HG03342 (cell line): ENCODE measurements around the gene TNK2.

ENCODE experiments used
- ATAC-seq: cut with Tn5 transposase; IDR thresholded peaks from one replicate; pipeline ENCODE4 v1.9.1; 2021; ENCODE audit warnings: mild to moderate bottlenecking, moderate library complexity; ENCODE audit not compliant: unreplicated experiment

Gene TNK2

GRCh38 chr3:195886181-195887141, 21.9 kb downstream of the TNK2 start:
- ATAC-seq: no peak

DNA sequence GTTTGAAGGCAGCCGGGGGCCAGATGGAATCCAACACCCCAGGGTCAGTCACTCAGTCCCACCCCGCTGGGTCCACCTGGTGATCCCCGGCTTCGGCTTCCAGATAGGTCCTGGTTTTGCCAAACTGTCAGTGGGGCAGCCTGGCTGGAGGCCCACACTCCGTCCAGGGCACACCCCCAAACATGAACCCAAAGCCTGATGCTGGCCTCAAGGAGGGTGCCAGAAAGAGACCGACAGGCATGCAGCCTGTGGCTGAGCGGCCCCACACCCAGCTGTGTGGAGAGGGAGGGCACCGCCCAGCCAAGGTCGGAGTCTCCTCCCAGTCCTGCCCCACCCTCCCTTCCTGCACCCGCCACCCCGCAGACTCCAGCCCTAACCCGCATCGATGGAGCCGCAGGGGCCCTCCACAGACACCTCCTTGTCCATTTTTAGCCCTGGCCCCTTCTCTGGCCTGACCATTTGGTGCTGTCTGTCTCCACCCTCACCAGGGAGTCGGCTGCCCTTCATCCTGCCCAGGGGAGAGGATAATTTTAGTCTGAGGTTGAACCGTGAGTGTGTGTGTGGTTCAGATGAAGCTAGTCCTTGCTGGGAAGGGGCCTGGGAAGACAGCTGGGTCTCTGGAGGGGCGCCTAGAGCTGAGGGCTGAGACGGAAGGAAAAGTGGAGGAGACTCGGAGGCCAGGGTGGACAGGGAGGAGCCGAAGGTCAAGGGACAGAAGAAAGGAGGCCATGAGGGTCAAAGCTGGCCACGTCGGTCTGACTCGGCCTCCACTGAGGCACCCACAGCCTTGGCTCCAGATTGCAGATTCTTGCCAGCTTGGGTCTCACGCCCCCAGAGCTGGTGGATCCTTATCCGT, 23.1 kb downstream of the TNK2 start:
- ATAC-seq: no peak

GRCh38 chr3:195884691-195885035, 23.7 kb downstream of the TNK2 start:
- no peak for ATAC-seq

DNA sequence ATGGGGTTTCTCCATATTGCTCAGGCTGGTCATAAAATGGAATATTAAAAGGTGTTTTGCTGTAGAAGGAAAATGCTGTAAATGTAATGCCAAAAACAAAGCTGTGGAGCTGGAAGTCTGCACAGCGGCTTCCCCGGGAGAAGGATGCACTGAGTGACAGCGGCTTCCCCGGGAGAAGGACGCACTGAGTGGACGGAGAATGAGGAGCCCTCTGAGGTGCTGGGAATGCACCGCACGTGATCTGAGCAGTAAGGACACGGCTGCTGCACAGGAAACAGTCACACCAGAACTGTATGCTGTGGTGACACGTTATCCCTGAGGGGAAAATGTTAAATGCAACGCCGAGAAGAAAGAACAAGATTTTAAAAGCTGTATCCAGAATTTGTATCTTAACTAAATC, 24.6 kb downstream of the TNK2 start:
- ATAC-seq: no peak

- no peak for ATAC-seq
These were observed 25.2 kb downstream of the TNK2 start for GRCh38 chr3:195883160-195883559.

DNA sequence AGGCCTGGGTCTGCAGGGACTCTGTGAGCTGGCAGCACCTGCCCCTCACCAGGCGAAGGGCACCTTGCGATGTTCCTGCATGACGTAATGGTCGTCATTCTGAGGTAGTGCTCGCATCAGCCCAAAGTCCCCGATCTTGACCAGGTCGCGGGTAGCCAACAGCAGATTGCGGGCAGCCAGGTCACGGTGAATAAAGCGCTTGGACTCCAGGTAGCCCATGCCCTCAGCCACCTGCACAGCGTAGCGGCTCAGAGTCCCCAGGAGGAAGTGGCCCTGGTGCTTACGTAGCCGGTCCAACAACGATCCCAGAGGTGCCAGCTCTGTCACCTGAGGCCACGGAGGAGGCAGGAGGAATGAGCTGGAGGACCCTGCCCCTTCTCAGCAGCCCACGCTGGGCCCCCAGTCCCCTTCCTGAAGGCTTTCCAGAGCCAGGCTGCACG, 26.3 kb downstream of the TNK2 start:
- ATAC-seq: no peak

GRCh38 chr3:195881276-195881988, 26.9 kb downstream of the TNK2 start:
- no peak for ATAC-seq

DNA sequence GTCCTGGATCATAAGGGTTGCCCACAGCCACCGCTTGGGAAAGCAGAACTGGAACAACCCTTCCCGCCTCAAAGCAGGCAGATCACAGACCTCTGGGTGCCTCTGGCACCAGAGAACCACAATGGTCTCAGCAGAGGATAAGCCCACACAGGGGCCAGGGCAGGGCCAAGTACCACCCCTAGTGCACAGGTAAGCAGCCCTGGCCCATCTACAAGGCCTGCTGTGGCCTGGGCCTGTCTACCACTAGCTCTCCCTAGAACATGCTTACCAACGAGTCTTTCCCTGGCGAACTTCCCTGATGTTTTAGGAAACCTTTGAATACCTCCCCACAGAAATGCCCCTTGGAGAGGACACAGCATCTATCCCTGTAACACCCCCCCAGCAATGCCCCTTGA, 28.3 kb downstream of the TNK2 start:
- ATAC-seq: no peak

DNA sequence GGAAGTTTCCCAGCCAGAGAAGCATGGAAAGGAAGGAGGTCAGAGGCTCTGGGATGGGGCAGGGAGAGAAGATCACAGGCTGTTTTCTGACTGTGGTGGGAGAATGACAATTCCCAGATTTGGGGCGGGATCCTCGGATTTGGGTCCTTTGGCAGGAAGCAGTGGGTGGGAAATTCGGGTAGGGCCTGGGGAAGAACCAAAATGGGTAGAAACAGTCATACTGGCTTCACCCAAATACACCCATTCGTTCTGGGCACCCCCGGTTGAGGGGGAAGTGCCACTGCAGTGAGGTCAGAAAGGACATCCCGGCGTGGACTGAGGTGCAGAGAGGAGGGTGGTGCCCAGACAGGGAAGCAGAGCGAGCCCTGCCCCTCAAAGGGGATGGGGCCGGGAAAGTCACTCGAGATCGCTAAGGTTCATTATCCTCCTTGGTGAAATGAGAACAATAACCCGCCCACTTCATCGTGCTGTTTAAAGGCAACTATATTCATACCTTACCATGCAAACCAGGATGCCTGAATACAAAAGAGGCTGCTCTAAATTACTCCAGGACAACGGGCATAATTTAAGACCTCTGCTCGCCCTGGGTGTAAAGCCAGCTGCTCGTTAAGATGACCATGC, 28.8 kb downstream of the TNK2 start:
- ATAC-seq: no peak

GRCh38 chr3:195878424-195879274, 29.7 kb downstream of the TNK2 start:
- ATAC-seq: no peak

GRCh38 chr3:195877767-195878423, 30.5 kb downstream of the TNK2 start:
- no peak for ATAC-seq

GRCh38 chr3:195877136-195877715, 31.1 kb downstream of the TNK2 start:
- no peak for ATAC-seq

DNA sequence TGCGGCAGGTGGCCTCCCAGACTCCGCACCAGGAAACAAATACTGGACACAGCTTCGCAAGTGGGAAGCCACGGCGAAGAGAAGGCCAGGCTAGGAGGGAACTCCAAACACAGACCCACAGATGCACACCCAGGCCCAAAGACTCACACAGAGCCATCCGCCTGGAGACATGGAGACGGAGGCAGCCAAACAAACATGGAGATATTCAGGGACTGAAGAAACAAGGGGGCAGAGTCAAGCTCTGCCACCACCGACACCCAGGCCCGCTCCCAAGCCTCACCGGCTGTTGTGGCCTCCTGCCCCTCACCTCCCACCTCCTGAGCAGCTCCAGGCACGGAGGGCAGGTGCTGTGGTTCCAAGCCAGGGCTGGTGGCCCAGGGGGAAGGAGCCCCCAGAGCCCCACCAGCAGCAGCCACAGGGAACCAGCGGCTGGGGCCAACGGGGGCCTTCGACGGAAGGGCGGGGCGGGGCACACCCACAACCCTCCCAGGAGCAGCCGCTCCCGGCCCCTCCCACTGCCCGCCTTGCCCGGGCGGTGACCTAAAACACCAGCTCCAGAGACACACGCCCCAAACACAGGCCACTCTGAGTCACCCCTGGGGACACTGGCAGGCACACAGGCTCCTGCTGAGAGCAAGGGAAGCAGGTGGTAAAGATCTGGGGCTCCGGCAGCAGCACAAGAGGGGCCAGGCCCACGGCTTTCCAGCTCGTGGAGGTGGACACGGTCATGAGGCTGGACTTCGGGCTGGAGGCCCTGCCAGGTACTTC, 31.9 kb downstream of the TNK2 start:
- no peak for ATAC-seq

DNA sequence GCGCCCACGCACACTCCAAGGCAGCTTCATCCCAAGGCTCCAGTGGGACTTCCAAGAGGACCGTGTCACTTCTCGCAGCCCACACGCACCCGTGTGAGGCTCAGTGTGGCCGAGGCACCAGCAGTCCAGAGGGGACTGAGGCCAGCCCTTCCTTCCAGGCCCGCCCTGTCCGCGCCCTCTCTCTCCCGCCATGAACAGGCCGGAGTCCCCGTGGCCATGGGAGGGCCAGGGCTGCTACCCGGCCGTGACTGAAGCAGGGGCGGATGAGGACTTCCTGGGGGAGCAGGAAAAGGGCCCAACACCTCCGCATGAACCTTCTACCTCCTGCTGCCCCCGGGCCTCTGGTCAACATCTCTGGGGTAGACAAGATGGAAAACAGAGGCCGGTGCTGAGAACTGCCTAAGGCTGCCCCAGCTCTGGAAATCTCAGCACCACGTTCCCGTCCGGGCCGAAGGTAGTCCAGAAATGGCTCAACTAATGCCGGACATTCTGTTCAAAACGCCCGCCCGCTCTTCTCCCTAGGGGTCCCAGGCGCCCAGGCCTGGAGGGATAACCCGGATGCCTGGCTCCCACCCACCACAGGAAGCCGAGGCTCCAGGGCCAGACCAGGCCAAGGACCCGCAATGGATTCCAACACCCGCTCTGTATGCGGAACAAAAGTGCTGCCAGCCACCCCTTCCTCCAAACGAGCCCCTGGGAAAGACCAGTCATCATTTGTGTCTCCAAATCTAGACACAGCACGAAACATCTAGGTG, 32.7 kb downstream of the TNK2 start:
- ATAC-seq: no peak

DNA sequence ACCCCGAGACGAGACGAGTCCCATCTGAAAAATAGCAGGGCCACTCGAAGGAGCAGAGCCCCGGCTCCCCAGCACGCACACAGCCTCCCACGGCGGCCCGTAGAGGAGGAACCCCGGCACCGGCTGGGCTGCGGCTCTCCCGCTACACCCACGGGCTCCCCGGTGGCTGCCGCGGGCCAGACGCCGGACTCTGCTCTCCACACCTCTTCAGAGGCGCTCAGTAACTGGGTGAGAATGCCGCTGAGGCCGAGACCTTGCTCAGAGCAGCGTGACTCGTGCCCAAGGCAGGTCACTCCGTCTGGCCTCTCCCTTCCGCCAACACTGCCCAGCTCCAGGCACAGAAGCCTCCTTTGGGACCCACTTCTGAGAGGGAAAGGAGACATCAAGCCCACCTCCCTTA, 34.4 kb downstream of the TNK2 start:
- no peak for ATAC-seq

DNA sequence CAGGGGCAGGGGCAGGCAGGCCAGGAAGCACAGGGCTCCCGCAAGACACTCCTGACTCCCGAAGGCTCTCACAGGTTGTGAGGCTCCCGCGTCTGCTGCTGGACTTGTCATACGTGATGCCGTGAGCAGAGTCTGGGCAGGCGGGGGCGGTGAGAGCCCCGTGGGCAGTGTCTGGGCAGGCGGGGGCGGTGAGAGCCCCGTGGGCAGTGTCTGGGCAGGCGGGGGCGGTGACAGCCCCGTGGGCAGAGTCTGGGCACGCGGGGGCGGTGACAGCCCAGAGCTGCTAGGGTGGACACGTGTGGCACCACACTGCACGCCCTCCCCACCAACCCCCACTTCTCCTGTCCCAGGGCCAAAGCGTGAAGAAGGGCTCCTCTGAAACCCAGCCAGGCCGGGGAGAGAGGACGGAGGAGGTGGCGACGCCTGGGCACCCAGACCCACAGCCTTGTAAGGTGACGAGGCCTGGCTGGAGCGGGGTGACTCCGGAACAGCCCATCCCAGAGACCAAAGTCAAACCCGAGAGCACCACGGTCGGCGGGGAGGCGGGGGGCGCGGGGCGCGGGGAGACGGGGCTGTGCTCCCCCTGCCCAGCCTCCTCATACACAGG, 35.0 kb downstream of the TNK2 start:
- ATAC-seq: no peak

DNA sequence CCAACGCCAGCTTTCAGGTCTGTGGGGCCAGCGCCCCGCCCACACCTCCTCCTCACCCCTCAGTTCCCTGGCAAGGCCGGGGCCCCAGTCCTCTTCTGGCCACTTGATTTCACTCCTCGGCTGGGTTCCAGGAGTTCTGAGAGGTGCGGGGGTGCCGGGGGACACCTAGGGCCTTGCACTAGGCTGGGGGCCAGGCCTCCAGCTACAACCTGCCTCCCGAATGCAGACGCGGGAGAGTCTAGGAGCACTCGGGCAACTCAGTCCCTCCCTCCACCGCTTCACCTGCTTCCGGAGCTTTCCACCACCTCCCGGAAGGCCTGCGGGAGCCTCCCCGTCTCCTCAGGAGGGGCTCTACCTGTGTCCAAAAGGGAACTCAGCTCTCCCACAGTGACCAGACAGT, 35.6 kb downstream of the TNK2 start:
- no peak for ATAC-seq
